Muscle of leg (tissue), 11 donors: ENCODE results near the gene STRBP. TPM values are rescaled to one million over a fixed set of nuclear protein-coding genes. Genes with fewer than 3 reads are reported as not detected.

Experiments
- DNase-seq: peaks from one replicate; pipeline ENCODE4 v3.0.0; 2013
- H3K27ac ChIP-seq: one replicate; pipeline ENCODE4 v1.5.1; 2013; ENCODE audit warnings: mild to moderate bottlenecking, low read length, control low read depth
- H3K27me3 ChIP-seq: one replicate; pipeline ENCODE4 v1.6.1; 2013; ENCODE audit warnings: low read length; ENCODE audit not compliant: control insufficient read depth, insufficient read depth
- H3K36me3 ChIP-seq: one replicate; pipeline ENCODE4 v1.6.1; 2013; ENCODE audit warnings: low read length; ENCODE audit not compliant: control insufficient read depth, insufficient read depth
- H3K4me1 ChIP-seq: one replicate; pipeline ENCODE4 v1.6.1; 2013; ENCODE audit warnings: low read length; ENCODE audit not compliant: control insufficient read depth, insufficient read depth
- H3K4me3 ChIP-seq: one replicate; pipeline ENCODE4 v1.5.1; 2013; ENCODE audit warnings: low read length, control low read depth
- H3K9me3 ChIP-seq: replicated peaks from 2 replicates; pipeline ENCODE4 v1.6.1; 2013; ENCODE audit warnings: low read depth, low read length; ENCODE audit not compliant: control insufficient read depth
- whole genome bisulfite sequencing: methylation state at CpG from one replicate; pipeline ENCODE4 v1.1.5; 2013; ENCODE audit warnings: missing lambda C conversion rate; ENCODE audit not compliant: insufficient coverage; 5-methylcytosine and 5-hydroxymethylcytosine counted together
- polyA plus RNA-seq, 8 donors: library from polyadenylated mRNA; unstranded; fragments of 120-200 nt; gene quantifications; one replicate each; pipeline versions ENCODE4 v1.2.1 to v1.2.3, GENCODE V29; 2013; ENCODE audit warnings: inconsistent platforms in 1 of 8, low replicate concordance in 1 of 8; ENCODE audit not compliant: insufficient read length in 8 of 8, insufficient read depth in 1 of 8
- total RNA-seq: library from RNA; stranded (reverse); fragments of 120-200 nt; gene quantifications from one replicate; pipeline ENCODE4 v1.2.4, GENCODE V29; 2013

Gene STRBP
- total and polyA plus RNA-seq, 9 donors: 8.2 to 14.3 (median 9.4) TPM

DNA sequence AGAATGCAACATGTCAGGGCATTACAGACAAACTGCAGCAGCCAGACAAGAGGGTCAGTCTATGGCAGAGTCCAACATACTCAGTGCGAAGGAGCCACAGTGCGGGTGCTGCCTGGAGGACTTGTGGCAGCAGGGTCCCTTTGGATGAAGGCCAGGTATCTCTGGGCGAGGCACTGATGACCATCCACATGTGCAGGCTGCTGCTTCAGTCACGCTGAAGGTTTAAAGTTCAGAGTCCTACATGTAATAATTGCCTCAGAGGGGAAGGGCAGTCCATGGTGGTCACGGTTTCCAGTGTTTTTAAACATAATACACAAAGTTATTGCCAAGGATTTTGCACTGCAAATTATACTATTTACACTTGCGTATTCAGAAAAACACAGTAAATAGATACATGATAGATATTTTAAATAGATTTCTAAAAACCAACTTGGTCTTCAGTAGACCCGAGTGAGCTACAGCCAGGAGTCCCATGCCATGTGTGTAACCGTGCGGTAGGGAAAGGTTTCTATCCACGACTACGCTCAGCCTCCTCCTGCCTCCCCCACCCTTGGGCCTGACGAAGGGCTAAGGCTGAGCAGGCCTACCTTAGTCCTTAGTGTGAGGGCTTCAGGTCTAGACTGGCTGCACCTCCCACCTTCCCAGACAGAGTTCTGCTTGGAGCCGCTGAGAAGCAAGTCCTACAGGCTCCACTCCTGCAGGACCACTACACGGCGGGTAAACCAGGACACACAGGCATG lies 158.7 kb downstream of the STRBP start:
- WGBS: 85% methylated on average over 8 of the region's 15 CpGs
- Histone ChIP-seq H3K4me1 (peaks cover 11% of the 10 kb centered on the region), H3K9me3 (no peaks in the 10 kb centered on the region), H3K27me3 (no peaks in the 10 kb centered on the region), H3K27ac (no peak overlapping the region), H3K36me3 (peaks cover 57% of the 10 kb centered on the region), H3K4me3 (no peak overlapping the region)
- no peak for DNase-seq

DNA sequence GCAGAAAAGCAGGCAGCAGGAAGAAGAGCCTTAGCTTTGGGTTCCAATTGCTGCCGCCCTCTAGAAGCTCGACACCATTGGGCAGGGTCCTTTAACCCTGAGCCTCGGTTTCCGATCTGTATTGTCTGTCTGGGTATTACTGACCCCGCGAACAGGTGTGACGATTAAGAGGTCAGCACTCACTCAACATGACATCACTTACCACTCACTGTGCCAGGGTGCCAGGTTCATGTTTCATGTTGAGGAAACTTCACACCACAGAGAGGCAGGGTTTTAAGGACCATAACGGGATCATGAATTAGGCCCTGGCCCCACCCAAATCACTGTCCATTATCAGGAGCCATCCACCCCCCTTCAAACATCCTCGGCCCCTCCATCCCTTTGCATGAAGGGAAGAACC lies 159.4 kb downstream of the STRBP start:
- no peak overlapping the region for H3K27ac ChIP-seq
- no peaks in the 10 kb centered on the region for H3K27me3 ChIP-seq

DNA sequence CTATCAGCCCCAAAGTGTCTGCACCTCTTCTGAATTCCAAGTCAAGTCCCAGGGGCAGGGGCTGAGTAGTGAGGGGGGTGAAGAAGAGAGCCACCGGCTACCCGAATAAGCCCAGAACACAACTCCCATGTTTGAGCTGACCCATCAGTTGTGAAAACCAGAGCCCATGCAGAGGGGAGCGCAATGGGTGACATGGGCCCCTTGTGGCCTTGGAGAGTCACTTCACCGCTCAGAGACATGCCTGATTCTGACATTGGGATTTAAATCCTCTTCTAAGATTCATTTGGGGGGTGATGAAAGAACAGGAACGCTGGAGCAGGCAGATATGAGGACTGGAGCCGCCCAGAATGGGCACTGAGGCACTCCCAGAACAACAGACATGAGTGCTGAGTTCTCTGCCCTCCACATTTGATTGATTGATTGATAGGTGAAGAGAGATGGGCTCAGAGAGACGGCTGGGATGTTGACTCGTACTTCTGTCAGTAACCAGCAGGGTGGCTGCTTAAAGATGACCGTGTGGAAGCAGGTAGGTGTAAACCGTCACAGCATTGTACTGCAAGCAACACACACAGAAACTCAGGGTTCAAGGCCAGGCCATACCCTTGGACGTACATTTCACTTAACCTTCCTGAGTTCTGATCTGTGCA lies 160.6 kb downstream of the STRBP start:
- H3K36me3 ChIP-seq: peaks cover 71% of the 10 kb centered on the region
- 73% methylated on average over 3 of the region's 11 CpGs for WGBS
- no peaks in the 10 kb centered on the region for H3K27me3 ChIP-seq
- DNase-seq: no peak
- H3K4me3 ChIP-seq: no peak overlapping the region
- no peak overlapping the region for H3K27ac ChIP-seq
- peaks cover 9% of the 10 kb centered on the region for H3K4me1 ChIP-seq
- H3K9me3 ChIP-seq: no peaks in the 10 kb centered on the region

More for the DNA sequence above, 159.4 kb downstream of the STRBP start:
- Histone ChIP-seq H3K36me3 (peaks cover 60% of the 10 kb centered on the region), H3K9me3 (no peaks in the 10 kb centered on the region), H3K4me3 (no peak overlapping the region), H3K4me1 (peaks cover 11% of the 10 kb centered on the region)
- no peak for DNase-seq
- WGBS: 83% methylated on average over 8 of the region's 9 CpGs

DNA sequence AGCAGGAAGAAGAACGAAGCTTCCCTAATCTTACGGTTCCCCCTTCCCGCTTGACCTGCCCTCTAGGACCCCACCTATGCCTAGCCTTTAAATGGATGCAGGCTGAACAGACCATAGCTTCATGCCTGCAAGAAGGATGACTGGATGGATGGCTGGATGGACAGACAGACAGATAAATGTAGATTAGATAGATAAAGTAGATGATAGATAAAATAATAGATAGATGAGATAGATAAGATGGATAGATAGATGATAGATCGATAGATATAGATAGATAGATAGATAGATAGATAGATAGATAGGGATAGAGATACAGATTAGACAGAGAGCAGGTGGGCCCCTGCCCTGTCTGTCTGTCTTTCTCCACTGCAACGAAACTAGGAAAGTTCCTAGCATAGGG lies 162.9 kb downstream of the STRBP start:
- H3K36me3 ChIP-seq: peaks cover 77% of the 10 kb centered on the region

DNA sequence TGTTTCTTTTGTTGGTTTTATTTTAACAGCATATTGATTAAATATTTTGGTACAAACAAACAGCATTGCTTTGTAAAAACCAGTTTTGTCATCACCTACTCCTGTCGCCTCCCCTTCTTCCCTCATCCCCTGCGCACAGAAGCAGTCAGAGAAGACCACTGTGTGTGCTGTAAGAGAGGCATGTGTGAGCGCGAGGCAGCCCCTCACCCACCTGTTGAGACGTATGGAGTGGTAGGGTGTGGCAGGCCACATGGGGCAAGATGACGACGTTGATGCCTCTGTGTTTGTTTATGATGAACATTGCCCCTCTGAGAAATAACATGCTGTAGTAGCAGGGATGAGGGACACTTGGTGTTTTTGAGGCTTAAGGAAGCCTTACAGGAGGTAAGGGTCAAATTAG lies 163.6 kb downstream of the STRBP start:
- no CpG with 5 or more reads among the region's 7 CpGs for WGBS
- no peak overlapping the region for H3K4me3 ChIP-seq
- DNase-seq: no peak
- H3K4me1 ChIP-seq: no peaks in the 10 kb centered on the region
- H3K9me3 ChIP-seq: no peaks in the 10 kb centered on the region
- no peak overlapping the region for H3K27ac ChIP-seq
- H3K27me3 ChIP-seq: no peaks in the 10 kb centered on the region
- peaks cover 77% of the 10 kb centered on the region for H3K36me3 ChIP-seq

More for the DNA sequence above, 162.9 kb downstream of the STRBP start:
- Histone ChIP-seq H3K4me1 (no peaks in the 10 kb centered on the region), H3K4me3 (no peak overlapping the region), H3K27ac (no peak overlapping the region), H3K9me3 (no peaks in the 10 kb centered on the region), H3K27me3 (no peaks in the 10 kb centered on the region)
- no peak for DNase-seq
- 93% methylated on average over 2 of the region's 5 CpGs for WGBS

DNA sequence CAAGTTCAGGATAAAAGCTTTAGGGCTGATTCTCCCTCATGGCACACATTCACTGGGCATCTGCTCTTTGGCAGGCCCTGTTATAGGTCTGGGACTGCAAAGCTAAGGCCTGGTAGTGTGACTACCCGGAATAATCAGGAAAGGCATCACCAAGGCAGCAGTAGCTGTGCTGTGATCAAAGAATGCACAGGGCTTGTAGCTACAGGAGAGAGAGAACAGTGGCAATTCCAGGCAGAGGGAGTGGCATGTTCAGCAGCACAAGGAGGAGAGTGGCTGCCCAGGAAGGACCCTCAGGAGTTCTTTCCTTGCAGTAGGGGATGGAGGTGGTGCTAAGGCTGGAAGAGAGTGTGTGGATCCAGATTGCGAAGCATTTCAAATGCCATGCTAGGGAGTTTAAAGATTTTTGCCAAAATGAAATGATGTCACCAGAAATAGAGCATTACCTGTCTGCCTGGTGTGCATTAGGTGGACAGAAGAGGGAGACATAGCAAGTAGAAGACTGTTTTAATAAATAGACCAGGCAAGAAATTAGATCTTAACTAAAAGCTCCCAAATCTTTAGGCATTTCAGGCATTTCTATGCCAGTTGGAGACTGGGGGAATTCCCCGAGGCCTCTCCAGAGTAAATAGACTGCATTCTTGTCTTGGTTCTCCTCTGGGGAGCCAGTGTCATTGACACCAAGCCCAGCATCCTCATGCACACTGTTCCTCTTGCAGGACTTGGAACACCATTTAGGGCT lies 165.8 kb downstream of the STRBP start:
- no peak overlapping the region for H3K27ac ChIP-seq
- H3K9me3 ChIP-seq: no peaks in the 10 kb centered on the region
- 74% methylated on average over 2 of the region's 3 CpGs for WGBS
- peaks cover 84% of the 10 kb centered on the region for H3K36me3 ChIP-seq
- H3K4me3 ChIP-seq: no peak overlapping the region
- DNase-seq: no peak
- H3K27me3 ChIP-seq: no peaks in the 10 kb centered on the region
- H3K4me1 ChIP-seq: no peaks in the 10 kb centered on the region

DNA sequence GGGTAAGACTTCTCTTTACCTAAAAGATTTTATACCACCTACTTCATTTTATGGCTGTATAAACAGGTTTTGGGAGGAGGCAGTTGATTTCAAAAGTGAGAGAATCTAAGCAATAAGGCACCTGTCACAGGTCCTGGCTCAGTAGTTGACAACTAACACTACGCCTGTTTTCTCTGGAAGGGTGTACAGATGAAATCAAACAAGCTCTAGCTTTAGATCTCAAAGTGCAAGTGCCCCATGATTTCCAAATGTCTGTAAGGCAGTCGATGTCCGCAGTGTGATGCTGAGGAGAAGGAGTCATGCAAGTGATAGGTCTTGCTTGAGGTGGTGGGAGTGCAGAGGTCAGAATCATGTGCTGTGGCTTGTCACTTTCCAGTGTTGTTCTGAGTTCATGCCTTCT lies 168.8 kb downstream of the STRBP start:
- no peak overlapping the region for H3K27ac ChIP-seq
- H3K27me3 ChIP-seq: no peaks in the 10 kb centered on the region
- 100% methylated on average over 3 of the region's 3 CpGs for WGBS
- H3K9me3 ChIP-seq: no peaks in the 10 kb centered on the region
- no peaks in the 10 kb centered on the region for H3K4me1 ChIP-seq
- H3K36me3 ChIP-seq: peaks cover 75% of the 10 kb centered on the region
- no peak for DNase-seq
- H3K4me3 ChIP-seq: no peak overlapping the region

DNA sequence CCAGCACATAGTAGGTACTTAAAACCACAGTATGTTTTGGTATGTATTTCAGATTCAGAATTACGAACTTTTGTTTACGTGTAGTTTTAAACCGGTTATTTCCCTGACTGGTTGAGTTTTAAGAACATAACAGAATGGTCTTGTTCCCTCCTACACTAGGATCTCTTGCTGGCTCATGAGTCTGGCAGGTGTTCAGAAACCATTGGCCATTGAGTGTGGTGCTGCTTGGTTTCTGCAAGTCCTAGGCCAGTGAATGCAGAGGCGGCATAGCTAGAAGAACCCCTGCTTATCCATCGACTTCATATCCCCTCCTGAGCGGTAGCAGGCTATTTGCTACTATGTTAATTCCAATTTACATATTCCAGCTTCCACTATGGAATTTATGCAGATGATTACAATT lies 169.3 kb downstream of the STRBP start:
- no peaks in the 10 kb centered on the region for H3K27me3 ChIP-seq
- H3K36me3 ChIP-seq: peaks cover 73% of the 10 kb centered on the region
- no peaks in the 10 kb centered on the region for H3K9me3 ChIP-seq
- WGBS: no CpG with 5 or more reads among the region's 6 CpGs
- no peak for DNase-seq
- no peak overlapping the region for H3K27ac ChIP-seq
- no peak overlapping the region for H3K4me3 ChIP-seq
- no peaks in the 10 kb centered on the region for H3K4me1 ChIP-seq

DNA sequence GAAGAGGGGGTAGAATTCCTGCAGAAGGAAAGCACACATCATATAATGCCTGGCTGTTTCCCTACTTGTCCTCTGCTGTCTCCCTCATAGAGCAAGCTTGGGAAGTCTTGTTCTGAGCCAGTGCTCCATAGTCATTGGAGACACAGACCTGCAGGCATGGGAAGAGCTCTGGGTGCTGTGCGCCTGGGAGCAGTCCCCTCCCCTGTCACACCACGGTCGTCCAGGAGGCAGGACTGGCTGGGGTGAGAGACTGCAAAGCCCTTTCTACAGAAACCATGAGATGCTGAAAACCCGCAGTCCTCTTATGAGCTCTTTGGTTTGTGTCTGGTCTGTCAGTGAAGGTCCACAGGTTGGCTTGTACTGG lies 170.3 kb downstream of the STRBP start:
- DNase-seq: no peak
- no CpG with 5 or more reads among the region's 4 CpGs for WGBS
- Histone ChIP-seq H3K27ac (no peak overlapping the region), H3K36me3 (peaks cover 70% of the 10 kb centered on the region), H3K27me3 (no peaks in the 10 kb centered on the region), H3K4me3 (no peak overlapping the region), H3K4me1 (no peaks in the 10 kb centered on the region), H3K9me3 (no peaks in the 10 kb centered on the region)

DNA sequence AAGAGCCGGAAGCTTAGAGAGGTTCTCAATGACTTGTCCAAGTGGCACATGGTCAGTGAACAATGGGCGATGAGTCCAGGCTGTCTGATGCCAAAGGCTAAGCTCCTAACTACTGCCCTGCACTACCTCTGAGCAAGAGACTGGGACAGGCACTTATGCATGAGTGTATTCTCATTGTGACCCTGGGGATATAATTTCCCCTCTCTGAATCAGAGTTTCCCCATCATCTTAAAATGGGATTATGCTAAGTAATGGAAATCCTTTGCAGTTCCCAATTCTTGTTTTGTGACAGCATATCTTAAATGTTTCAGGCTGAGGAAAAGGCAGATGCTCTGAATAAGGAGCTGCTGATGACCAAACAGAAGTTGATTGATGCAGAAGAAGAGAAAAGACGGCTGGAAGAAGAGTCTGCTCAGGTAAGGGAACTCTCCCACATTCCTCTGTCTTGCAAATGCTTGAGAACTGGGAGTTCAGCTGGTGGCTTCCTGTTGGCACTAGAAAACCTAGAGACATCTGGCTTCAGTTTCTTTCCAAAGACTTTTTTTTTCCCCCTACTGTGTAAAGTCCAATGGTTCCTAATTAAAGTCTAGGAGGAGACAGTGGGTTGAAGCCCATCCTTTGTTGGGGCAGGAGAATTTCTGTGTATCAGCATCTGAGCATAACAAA lies 170.8 kb downstream of the STRBP start:
- Histone ChIP-seq H3K4me3 (no peak overlapping the region), H3K36me3 (peaks cover 70% of the 10 kb centered on the region), H3K4me1 (no peaks in the 10 kb centered on the region), H3K27ac (no peak overlapping the region), H3K27me3 (no peaks in the 10 kb centered on the region), H3K9me3 (no peaks in the 10 kb centered on the region)
- no peak for DNase-seq
- 81% methylated on average over 2 of the region's 3 CpGs for WGBS
